Cardiac fibroblast (primary cell): ENCODE measurements around the gene POLA1.
A peak's percentile ranks its signal among the peaks of the same experiment; 100 is the strongest.

Source experiments
- DNase-seq, 2 donors: peaks; one replicate each; pipeline versions ENCODE4 v3.0.0 to v3.0.0-alpha.2; 2010; ENCODE audit warnings: low read depth in 2 of 2
- H3K4me3 ChIP-seq, 2 donors: replicated peaks in 1 of 2; 1 replicate in 1 of 2; 2 replicates in 1 of 2; pipeline ENCODE4 v1.5.1; 2011; ENCODE audit warnings: low read depth in 2 of 2, low read length in 2 of 2, mild to moderate bottlenecking in 2 of 2, moderate library complexity in 1 of 2
- CTCF ChIP-seq: IDR thresholded peaks from one replicate; pipeline ENCODE4 v1.5.1; 2011; ENCODE audit warnings: low read depth, mild to moderate bottlenecking, low read length, inconsistent platforms

Gene POLA1

GRCh38 chrX:24846550-24847150, 152.9 kb downstream of the POLA1 start:
- no peak overlapping the region for H3K4me3 ChIP-seq
- peak; percentile 44 to 63 for DNase-seq
- TF ChIP-seq CTCF = no peak

GRCh38 chrX:24851289-24851688, 157.6 kb downstream of the POLA1 start:
- no peak overlapping the region for H3K4me3 ChIP-seq
- no peak for TF ChIP-seq CTCF
- DNase-seq = no peak

GRCh38 chrX:24851780-24852179, 158.1 kb downstream of the POLA1 start:
- no peak for TF ChIP-seq CTCF
- no peak for DNase-seq
- H3K4me3 ChIP-seq = no peak overlapping the region

GRCh38 chrX:24858004-24858746, 164.5 kb downstream of the POLA1 start:
- no peak for TF ChIP-seq CTCF
- no peak overlapping the region for H3K4me3 ChIP-seq
- DNase-seq = peak; percentile 36 to 69

GRCh38 chrX:24859211-24859841, 165.6 kb downstream of the POLA1 start:
- no peak for TF ChIP-seq CTCF
- DNase-seq = no peak
- H3K4me3 ChIP-seq = no peak overlapping the region

GRCh38 chrX:24860140-24860539, 166.4 kb downstream of the POLA1 start:
- H3K4me3 ChIP-seq = no peak overlapping the region
- peak; percentile 39 to 48 for DNase-seq
- TF ChIP-seq CTCF = no peak
